ENCODE data around the gene DUSP7. TPM values are rescaled to one million over a fixed set of nuclear protein-coding genes. Genes with fewer than 3 reads are reported as not detected.

Gene DUSP7
- total and polyA plus RNA-seq, 9 of the 15 experiments (the other 6 are each of a cell fraction or from before 2014, with no cell fraction given), result 0.45 to 15.8 (median 8.2) TPM

DNA sequence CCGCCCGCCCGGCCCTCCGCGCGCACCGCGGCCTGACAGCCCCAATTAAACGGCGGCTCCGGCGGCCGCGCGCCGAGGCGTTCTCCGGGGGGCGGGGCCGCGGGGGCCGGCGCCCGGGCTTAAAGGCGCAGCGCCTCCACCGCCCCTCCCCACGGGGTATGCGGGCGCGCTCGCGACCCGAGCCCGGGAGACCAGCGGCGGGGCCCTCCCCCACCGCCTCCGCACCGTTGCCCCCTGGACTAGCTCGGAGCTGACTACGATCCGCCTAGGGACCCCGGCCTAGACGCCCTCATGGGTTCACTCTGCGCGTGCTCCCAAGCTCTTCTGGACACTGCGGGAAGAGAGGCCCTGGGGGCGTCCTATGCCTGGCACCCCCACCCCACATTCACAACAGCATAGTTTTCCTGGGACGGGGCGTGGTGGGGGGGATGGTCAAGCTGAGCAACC, at the start of gene DUSP7 (continued):
- TF ChIP-seq JUND (IDR thresholded peaks at IDR 0.05; ENCODE audit: borderline replicate concordance, low read depth, low read length) (no peak), JUND (tag; IDR thresholded peaks at IDR 0.05; ENCODE audit: borderline replicate concordance, low read depth, low read length) (no peak), RB1 (IDR thresholded peaks at IDR 0.05; ENCODE audit: low read depth) (peak; percentile 37; the same call in 1 of the 2 replicates), ZNF197 (CRISPR knock-in tag; IDR thresholded peaks at IDR 0.05; ENCODE audit: low read depth) (no peak), ZNF77 (CRISPR knock-in tag; IDR thresholded peaks at IDR 0.05) (no peak), HMG20B (CRISPR knock-in tag; IDR thresholded peaks at IDR 0.05) (no peak), SAFB2 (IDR thresholded peaks at IDR 0.05; ENCODE audit: borderline replicate concordance, low read depth, low read length, severe bottlenecking) (no peak), ZNF780A (CRISPR knock-in tag; IDR thresholded peaks at IDR 0.05) (no peak), CREB1 (IDR thresholded peaks at IDR 0.05) (no peak), CREB1 (CRISPR knock-in tag; IDR thresholded peaks at IDR 0.05) (no peak), ZBTB17 (CRISPR knock-in tag; IDR thresholded peaks at IDR 0.05) (no peak), SMAD1 (IDR thresholded peaks at IDR 0.05; ENCODE audit: low read depth, low read length, partially characterized antibody) (no peak), MTA1 (IDR thresholded peaks at IDR 0.05; ENCODE audit: borderline replicate concordance) (no peak), NONO (IDR thresholded peaks at IDR 0.05; ENCODE audit: low read depth in 2 of 2, low read length in 1 of 2) (peak in 1 of 2 experiments; percentile 57; a peak in 1 of 4 replicates)
- TF ChIP-seq, protein P1, sequence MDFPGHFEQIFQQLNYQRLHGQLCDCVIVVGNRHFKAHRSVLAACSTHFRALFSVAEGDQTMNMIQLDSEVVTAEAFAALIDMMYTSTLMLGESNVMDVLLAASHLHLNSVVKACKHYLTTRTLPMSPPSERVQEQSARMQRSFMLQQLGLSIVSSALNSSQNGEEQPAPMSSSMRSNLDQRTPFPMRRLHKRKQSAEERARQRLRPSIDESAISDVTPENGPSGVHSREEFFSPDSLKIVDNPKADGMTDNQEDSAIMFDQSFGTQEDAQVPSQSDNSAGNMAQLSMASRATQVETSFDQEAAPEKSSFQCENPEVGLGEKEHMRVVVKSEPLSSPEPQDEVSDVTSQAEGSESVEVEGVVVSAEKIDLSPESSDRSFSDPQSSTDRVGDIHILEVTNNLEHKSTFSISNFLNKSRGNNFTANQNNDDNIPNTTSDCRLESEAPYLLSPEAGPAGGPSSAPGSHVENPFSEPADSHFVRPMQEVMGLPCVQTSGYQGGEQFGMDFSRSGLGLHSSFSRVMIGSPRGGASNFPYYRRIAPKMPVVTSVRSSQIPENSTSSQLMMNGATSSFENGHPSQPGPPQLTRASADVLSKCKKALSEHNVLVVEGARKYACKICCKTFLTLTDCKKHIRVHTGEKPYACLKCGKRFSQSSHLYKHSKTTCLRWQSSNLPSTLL (IDR thresholded peaks at IDR 0.05), result no peak
- TF ChIP-seq, protein P2, sequence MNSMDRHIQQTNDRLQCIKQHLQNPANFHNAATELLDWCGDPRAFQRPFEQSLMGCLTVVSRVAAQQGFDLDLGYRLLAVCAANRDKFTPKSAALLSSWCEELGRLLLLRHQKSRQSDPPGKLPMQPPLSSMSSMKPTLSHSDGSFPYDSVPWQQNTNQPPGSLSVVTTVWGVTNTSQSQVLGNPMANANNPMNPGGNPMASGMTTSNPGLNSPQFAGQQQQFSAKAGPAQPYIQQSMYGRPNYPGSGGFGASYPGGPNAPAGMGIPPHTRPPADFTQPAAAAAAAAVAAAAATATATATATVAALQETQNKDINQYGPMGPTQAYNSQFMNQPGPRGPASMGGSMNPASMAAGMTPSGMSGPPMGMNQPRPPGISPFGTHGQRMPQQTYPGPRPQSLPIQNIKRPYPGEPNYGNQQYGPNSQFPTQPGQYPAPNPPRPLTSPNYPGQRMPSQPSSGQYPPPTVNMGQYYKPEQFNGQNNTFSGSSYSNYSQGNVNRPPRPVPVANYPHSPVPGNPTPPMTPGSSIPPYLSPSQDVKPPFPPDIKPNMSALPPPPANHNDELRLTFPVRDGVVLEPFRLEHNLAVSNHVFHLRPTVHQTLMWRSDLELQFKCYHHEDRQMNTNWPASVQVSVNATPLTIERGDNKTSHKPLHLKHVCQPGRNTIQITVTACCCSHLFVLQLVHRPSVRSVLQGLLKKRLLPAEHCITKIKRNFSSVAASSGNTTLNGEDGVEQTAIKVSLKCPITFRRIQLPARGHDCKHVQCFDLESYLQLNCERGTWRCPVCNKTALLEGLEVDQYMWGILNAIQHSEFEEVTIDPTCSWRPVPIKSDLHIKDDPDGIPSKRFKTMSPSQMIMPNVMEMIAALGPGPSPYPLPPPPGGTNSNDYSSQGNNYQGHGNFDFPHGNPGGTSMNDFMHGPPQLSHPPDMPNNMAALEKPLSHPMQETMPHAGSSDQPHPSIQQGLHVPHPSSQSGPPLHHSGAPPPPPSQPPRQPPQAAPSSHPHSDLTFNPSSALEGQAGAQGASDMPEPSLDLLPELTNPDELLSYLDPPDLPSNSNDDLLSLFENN (IDR thresholded peaks at IDR 0.05; ENCODE audit: low read depth in 2 of 2, low read length in 2 of 2), result no peak
- TF ChIP-seq, protein P3, sequence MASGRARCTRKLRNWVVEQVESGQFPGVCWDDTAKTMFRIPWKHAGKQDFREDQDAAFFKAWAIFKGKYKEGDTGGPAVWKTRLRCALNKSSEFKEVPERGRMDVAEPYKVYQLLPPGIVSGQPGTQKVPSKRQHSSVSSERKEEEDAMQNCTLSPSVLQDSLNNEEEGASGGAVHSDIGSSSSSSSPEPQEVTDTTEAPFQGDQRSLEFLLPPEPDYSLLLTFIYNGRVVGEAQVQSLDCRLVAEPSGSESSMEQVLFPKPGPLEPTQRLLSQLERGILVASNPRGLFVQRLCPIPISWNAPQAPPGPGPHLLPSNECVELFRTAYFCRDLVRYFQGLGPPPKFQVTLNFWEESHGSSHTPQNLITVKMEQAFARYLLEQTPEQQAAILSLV (tag; IDR thresholded peaks at IDR 0.05), result no peak
- TF ChIP-seq, protein P4, sequence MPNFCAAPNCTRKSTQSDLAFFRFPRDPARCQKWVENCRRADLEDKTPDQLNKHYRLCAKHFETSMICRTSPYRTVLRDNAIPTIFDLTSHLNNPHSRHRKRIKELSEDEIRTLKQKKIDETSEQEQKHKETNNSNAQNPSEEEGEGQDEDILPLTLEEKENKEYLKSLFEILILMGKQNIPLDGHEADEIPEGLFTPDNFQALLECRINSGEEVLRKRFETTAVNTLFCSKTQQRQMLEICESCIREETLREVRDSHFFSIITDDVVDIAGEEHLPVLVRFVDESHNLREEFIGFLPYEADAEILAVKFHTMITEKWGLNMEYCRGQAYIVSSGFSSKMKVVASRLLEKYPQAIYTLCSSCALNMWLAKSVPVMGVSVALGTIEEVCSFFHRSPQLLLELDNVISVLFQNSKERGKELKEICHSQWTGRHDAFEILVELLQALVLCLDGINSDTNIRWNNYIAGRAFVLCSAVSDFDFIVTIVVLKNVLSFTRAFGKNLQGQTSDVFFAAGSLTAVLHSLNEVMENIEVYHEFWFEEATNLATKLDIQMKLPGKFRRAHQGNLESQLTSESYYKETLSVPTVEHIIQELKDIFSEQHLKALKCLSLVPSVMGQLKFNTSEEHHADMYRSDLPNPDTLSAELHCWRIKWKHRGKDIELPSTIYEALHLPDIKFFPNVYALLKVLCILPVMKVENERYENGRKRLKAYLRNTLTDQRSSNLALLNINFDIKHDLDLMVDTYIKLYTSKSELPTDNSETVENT (CRISPR knock-in tag; IDR thresholded peaks at IDR 0.05), result 0 out of 2 replicates have a peak, but pooled peaks have one; percentile 21
- TF ChIP-seq, protein P5, sequence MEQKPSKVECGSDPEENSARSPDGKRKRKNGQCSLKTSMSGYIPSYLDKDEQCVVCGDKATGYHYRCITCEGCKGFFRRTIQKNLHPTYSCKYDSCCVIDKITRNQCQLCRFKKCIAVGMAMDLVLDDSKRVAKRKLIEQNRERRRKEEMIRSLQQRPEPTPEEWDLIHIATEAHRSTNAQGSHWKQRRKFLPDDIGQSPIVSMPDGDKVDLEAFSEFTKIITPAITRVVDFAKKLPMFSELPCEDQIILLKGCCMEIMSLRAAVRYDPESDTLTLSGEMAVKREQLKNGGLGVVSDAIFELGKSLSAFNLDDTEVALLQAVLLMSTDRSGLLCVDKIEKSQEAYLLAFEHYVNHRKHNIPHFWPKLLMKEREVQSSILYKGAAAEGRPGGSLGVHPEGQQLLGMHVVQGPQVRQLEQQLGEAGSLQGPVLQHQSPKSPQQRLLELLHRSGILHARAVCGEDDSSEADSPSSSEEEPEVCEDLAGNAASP (IDR thresholded peaks at IDR 0.05), result no peak
